Spleen (tissue), 7 donors: ENCODE results near the gene ZNF184.

ENCODE experiments used
- POLR2A ChIP-seq, 3 donors: fragments of 450-650 bp; IDR thresholded peaks; one replicate each; pipeline ENCODE4 v1.5.1; 2017; ENCODE audit warnings: antibody characterized with exemption in 3 of 3, mild to moderate bottlenecking in 1 of 3
- POLR2AphosphoS5 ChIP-seq, 3 donors: sonication (generic); formaldehyde crosslinking; IDR thresholded peaks; one replicate each; pipeline ENCODE4 v1.5.1; 2017; ENCODE audit warnings: antibody characterized with exemption in 3 of 3
- TF ChIP-seq, protein P1 (sequence below), 11 experiments: fragments of 200-600 bp in 7 of 11; fragments of 450-650 bp in 4 of 11; sonication (generic) in 4 of 11; IDR thresholded peaks in 8 of 11; conservative IDR thresholded peaks in 3 of 11; 1 replicate in 7 of 11; 2 replicates in 4 of 11; pipeline versions ENCODE4 v1.4.0 to v1.8.0; 2016 to 2021; ENCODE audit warnings: antibody characterized with exemption in 11 of 11, inconsistent platforms in 4 of 11, mild to moderate bottlenecking in 1 of 11
- donor health status: DM: no; HTN: no; CAD: no; lungs with moderate emphysema.
- donor health status: DM: no; HTN: no; CAD: no.
- donor health status: DM: no; HTN: no; CAD: no.

GRCh38 chr6:27479319-27480182, 6.6 kb upstream of the ZNF184 start:
- TF ChIP-seq POLR2A (IDR thresholded peaks at IDR 0.05) (peak in 1 of 3 donors; percentile 46), POLR2AphosphoS5 (IDR thresholded peaks at IDR 0.05) (peak in 1 of 3 donors; percentile 85)
- TF ChIP-seq, protein P1, sequence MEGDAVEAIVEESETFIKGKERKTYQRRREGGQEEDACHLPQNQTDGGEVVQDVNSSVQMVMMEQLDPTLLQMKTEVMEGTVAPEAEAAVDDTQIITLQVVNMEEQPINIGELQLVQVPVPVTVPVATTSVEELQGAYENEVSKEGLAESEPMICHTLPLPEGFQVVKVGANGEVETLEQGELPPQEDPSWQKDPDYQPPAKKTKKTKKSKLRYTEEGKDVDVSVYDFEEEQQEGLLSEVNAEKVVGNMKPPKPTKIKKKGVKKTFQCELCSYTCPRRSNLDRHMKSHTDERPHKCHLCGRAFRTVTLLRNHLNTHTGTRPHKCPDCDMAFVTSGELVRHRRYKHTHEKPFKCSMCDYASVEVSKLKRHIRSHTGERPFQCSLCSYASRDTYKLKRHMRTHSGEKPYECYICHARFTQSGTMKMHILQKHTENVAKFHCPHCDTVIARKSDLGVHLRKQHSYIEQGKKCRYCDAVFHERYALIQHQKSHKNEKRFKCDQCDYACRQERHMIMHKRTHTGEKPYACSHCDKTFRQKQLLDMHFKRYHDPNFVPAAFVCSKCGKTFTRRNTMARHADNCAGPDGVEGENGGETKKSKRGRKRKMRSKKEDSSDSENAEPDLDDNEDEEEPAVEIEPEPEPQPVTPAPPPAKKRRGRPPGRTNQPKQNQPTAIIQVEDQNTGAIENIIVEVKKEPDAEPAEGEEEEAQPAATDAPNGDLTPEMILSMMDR (IDR thresholded peaks at IDR 0.05 in 8 of 11, conservative IDR thresholded peaks at IDR 0.05 in 3 of 11), result no peak
